Measurements from ENCODE around the gene STH.

STH gene

GRCh38 chr17:46046957-46047356 is 47.9 kb downstream of the STH start:
- DNase-seq (ENCODE audit: low read depth, low spot score), result no peak

- DNase-seq (ENCODE audit: low read depth, low spot score), result no peak
Measured at GRCh38 chr17:46047398-46047797, 48.3 kb downstream of the STH start.

- DNase-seq (ENCODE audit: low read depth, low spot score), result no peak
Measured at GRCh38 chr17:46047856-46048255, 48.8 kb downstream of the STH start.
